ENCODE data around the gene DRC7. TPM values are rescaled to one million over a fixed set of nuclear protein-coding genes. Genes with fewer than 3 reads are reported as not detected.

The DRC7 gene
- total RNA-seq, 1 experiment from 2014 or later, result 0.72 TPM

DNA sequence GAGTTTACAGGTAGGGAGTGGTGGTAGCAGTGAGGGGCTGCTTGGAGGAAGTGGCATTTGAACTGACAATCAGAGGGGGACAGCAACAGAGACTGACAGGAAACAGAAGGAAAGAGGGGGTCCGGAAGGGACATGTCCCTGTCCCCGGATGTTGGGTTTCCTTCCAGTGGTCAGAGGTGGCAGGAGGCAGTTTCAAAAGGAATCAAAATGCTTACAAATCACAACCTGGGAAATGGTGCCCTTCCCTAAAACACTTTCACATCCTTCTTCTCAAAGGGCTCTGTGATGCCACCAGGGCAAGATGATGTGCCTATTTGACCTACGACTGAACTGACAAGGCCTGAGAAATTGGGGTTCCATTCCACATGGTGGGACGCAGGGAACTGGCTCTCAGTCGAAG is 46.5 kb upstream of the DRC7 start:
- Histone ChIP-seq H3K9me3 (ENCODE audit: control insufficient read depth, low read depth, low read length) (no peaks in the 10 kb centered on the region), H3K23ac (ENCODE audit: insufficient read length, low read depth, low read length) (no peak overlapping the region), H3K27me3 (ENCODE audit: insufficient read depth, low read length) (no peaks in the 10 kb centered on the region), H2BK20ac (ENCODE audit: low read depth, low read length, poor library complexity, severe bottlenecking) (no peak overlapping the region), H4K91ac (ENCODE audit: insufficient read length, low read depth, low read length) (no peak overlapping the region), H3K27ac (ENCODE audit: insufficient read length, low read depth, low read length) (no peak overlapping the region), H3T11ph (ENCODE audit: low read length) (no peak overlapping the region), H3K14ac (ENCODE audit: insufficient read depth, low read length) (no peak overlapping the region), H3K79me2 (ENCODE audit: insufficient read depth, low read length) (no peaks in the 10 kb centered on the region), H3K4me2 (ENCODE audit: insufficient read depth, insufficient read length, low read length) (no peak overlapping the region), H3K18ac (ENCODE audit: insufficient read length, low read depth, low read length) (no peak overlapping the region), H4K5ac (ENCODE audit: insufficient read length, low read depth, low read length) (no peak overlapping the region), H3K79me1 (ENCODE audit: insufficient read depth, low read depth, low read length, poor library complexity, severe bottlenecking) (no peaks in the 10 kb centered on the region), H2AFZ (ENCODE audit: low read length) (no peak overlapping the region), H4K20me1 (ENCODE audit: control insufficient read depth, insufficient read depth, insufficient read length) (peaks cover 3% of the 10 kb centered on the region), H2BK12ac (ENCODE audit: insufficient read length, low read depth, low read length) (no peak overlapping the region), H2BK120ac (ENCODE audit: low read depth, low read length, poor library complexity, severe bottlenecking) (no peak overlapping the region), H2BK5ac (ENCODE audit: insufficient read length, low read length) (no peak overlapping the region), H3K4ac (ENCODE audit: low read depth, low read length) (no peak overlapping the region), H3K4me1 (ENCODE audit: insufficient read depth, low read length) (no peaks in the 10 kb centered on the region), H2AK5ac (ENCODE audit: insufficient read length, low read length) (no peak overlapping the region), H3K56ac (ENCODE audit: insufficient read length, low read depth, low read length) (no peak overlapping the region), H3K9ac (ENCODE audit: extremely low read depth, insufficient read length, low read length) (no peak overlapping the region), H3K23me2 (ENCODE audit: insufficient read length, low read depth, low read length, poor library complexity, severe bottlenecking) (no peaks in the 10 kb centered on the region), H4K8ac (replicated peaks; ENCODE audit: insufficient read length, low read depth, low read length) (no peak overlapping the region), H2BK15ac (ENCODE audit: low read depth, low read length) (no peak overlapping the region)
- Mint-ChIP-seq H3K36me3 (ENCODE audit: insufficient read depth in 1 of 3, low read depth in 3 of 3) (no peaks in the 10 kb centered on the region), H3K4me1 (peaks cover 4 to 10% of the 10 kb centered on the region in 2 experiments; a peak in 3 of 4 replicates), H3K27ac (no peak overlapping the region; a peak in 1 of 7 replicates), H3K27me3 (ENCODE audit: low read depth) (no peaks in the 10 kb centered on the region; the same call in 1 of the 2 replicates), H3K4me3 (no peak overlapping the region), H3K9me3 (no peaks in the 10 kb centered on the region)
- no peak for DNase-seq
- WGBS (ENCODE audit: extremely low coverage, insufficient read length, low lambda C conversion rate), result no CpG with 5 or more reads among the region's 5 CpGs
- TF ChIP-seq, protein P1, sequence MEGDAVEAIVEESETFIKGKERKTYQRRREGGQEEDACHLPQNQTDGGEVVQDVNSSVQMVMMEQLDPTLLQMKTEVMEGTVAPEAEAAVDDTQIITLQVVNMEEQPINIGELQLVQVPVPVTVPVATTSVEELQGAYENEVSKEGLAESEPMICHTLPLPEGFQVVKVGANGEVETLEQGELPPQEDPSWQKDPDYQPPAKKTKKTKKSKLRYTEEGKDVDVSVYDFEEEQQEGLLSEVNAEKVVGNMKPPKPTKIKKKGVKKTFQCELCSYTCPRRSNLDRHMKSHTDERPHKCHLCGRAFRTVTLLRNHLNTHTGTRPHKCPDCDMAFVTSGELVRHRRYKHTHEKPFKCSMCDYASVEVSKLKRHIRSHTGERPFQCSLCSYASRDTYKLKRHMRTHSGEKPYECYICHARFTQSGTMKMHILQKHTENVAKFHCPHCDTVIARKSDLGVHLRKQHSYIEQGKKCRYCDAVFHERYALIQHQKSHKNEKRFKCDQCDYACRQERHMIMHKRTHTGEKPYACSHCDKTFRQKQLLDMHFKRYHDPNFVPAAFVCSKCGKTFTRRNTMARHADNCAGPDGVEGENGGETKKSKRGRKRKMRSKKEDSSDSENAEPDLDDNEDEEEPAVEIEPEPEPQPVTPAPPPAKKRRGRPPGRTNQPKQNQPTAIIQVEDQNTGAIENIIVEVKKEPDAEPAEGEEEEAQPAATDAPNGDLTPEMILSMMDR (conservative IDR thresholded peaks at IDR 0.05), result no peak
